Keratinocyte (primary cell): ENCODE measurements around the gene PWWP2A. TPM values are rescaled to one million over a fixed set of nuclear protein-coding genes. Genes with fewer than 3 reads are reported as not detected.

Source experiments
- DNase-seq: peaks from one replicate; pipeline ENCODE4 v3.0.0-alpha.2; 2011; ENCODE audit warnings: low read depth, missing footprints, low spot score
- FAIRE-seq: peaks from 2 replicates; lab custom pipeline; 2011; peaks lifted over from hg19 to GRCh38; lab: Jason Lieb, UNC
- H2AFZ ChIP-seq: 2 replicates; pipeline ENCODE4 v1.6.0; 2012; ENCODE audit warnings: low read length, control low read depth, inconsistent platforms; ENCODE audit not compliant: control insufficient read depth
- H3K27ac ChIP-seq: 2 replicates; pipeline ENCODE4 v1.5.1; 2011; ENCODE audit warnings: low read length; ENCODE audit not compliant: control insufficient read depth, insufficient read depth
- H3K27me3 ChIP-seq: 3 replicates; pipeline ENCODE4 v1.6.0; 2011; ENCODE audit warnings: low read length; ENCODE audit not compliant: control insufficient read depth, insufficient read depth; ENCODE audit errors: extremely low read depth
- H3K36me3 ChIP-seq, 2 experiments: 2 replicates in 1 of 2; 3 replicates in 1 of 2; pipeline ENCODE4 v1.5.1; 2011; ENCODE audit warnings: low read length in 2 of 2, mild to moderate bottlenecking in 1 of 2; ENCODE audit not compliant: control insufficient read depth in 2 of 2, insufficient read depth in 2 of 2; ENCODE audit errors: extremely low read depth in 1 of 2
- H3K4me1 ChIP-seq: 3 replicates; pipeline ENCODE4 v1.5.1; 2011; ENCODE audit warnings: low read length; ENCODE audit not compliant: control insufficient read depth, insufficient read depth; ENCODE audit errors: extremely low read depth
- H3K4me2 ChIP-seq: 3 replicates; pipeline ENCODE4 v1.6.0; 2011; ENCODE audit warnings: low read depth, low read length; ENCODE audit not compliant: control insufficient read depth, insufficient read depth; ENCODE audit errors: extremely low read depth
- H3K4me3 ChIP-seq, 3 experiments: fragments of 200-600 bp in 1 of 3; sonication (generic) in 1 of 3; 2 replicates in 2 of 3; 3 replicates in 1 of 3; pipeline ENCODE4 v1.5.1; 2011 to 2016; ENCODE audit warnings: low read length in 3 of 3, mild to moderate bottlenecking in 3 of 3, control low read depth in 2 of 3, inconsistent platforms in 1 of 3, low read depth in 1 of 3, mixed read lengths in 1 of 3, mixed run types in 1 of 3, moderate library complexity in 1 of 3; ENCODE audit not compliant: control insufficient read depth in 2 of 3, insufficient read depth in 2 of 3; ENCODE audit errors: extremely low read depth in 1 of 3
- H3K79me2 ChIP-seq: 2 replicates; pipeline ENCODE4 v1.6.0; 2012; ENCODE audit warnings: low read length; ENCODE audit not compliant: control insufficient read depth, insufficient read depth
- H3K9ac ChIP-seq: 3 replicates; pipeline ENCODE4 v1.6.0; 2011; ENCODE audit warnings: low read length; ENCODE audit not compliant: control insufficient read depth, insufficient read depth; ENCODE audit errors: extremely low read depth
- H3K9me1 ChIP-seq: 3 replicates; pipeline ENCODE4 v1.6.0; 2011; ENCODE audit warnings: low read length; ENCODE audit not compliant: control insufficient read depth, insufficient read depth; ENCODE audit errors: extremely low read depth
- H3K9me3 ChIP-seq: 2 replicates; pipeline ENCODE4 v1.5.1; 2012; ENCODE audit warnings: low read depth, low read length; ENCODE audit not compliant: control insufficient read depth
- H4K20me1 ChIP-seq: 3 replicates; pipeline ENCODE4 v1.6.0; 2011; ENCODE audit warnings: low read length; ENCODE audit not compliant: control insufficient read depth, insufficient read depth; ENCODE audit errors: extremely low read depth
- EZH2 ChIP-seq: IDR thresholded peaks from one replicate; pipeline ENCODE4 v1.6.1; 2012; ENCODE audit warnings: inconsistent platforms, mild to moderate bottlenecking, low read length, moderate library complexity
- dilution Hi-C: fragments of 300-500 bp; cut with MboI; formaldehyde crosslinking; loops from one replicate; pipeline ENCODE4 v1.7.0; 2020; ENCODE audit warnings: low sequenced_read_pairs; ENCODE audit not compliant: extremely low pct_ligation_motif_present
- polyA plus RNA-seq, 5 experiments: library from polyadenylated mRNA; depleted of rRNA in 3 of 5; stranded (reverse) in 3 of 5; stranded (forward) in 1 of 5; unstranded in 1 of 5; fragments of >200 nt; gene quantifications; 1 replicate in 1 of 5; 2 replicates in 3 of 5; 3 replicates in 1 of 5; pipeline versions ENCODE4 v1.2.1 to v1.2.3, GENCODE V29; 2011 to 2012; ENCODE audit warnings: missing spikeins in 2 of 5, low read depth in 1 of 5, low replicate concordance in 1 of 5
- TF ChIP-seq, protein P1 (sequence below), 3 experiments: IDR thresholded peaks in 1 of 3; conservative IDR thresholded peaks in 1 of 3; optimal IDR thresholded peaks in 1 of 3; 2 replicates in 2 of 3; 3 replicates in 1 of 3; pipeline versions ENCODE3 to v1.5.1; 2011; ENCODE audit warnings: low read length in 3 of 3, mild to moderate bottlenecking in 3 of 3, moderate library complexity in 2 of 3, control low read depth in 1 of 3, inconsistent platforms in 1 of 3; ENCODE audit not compliant: insufficient read depth in 2 of 3; ENCODE audit errors: extremely low read depth in 1 of 3

PWWP2A gene
- polyA plus RNA-seq, 1 donor (not counting 4 experiments of a cell fraction or from before 2014, with no cell fraction given), result 13.1 TPM

DNA sequence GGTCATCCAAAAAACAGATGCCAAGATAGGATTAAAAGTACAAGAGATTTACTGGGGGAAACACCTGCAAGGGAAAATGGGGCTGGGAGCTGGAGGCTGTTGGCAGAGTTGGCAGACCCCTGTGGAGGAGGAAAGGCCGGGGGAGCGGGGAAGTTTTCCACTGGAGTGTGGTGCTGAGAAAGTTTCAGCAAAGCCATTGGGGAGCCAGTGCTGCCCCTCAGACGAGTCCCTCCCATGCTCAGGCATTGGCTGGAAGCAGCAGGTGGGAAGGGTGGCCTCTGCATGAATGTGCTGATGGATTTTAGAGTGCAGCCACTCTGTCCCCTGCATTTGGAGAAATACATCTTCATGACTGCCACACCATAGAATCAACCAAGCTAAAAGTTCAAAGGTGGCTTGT is 57.5 kb downstream of the PWWP2A start:
- Histone ChIP-seq H3K4me1 (peaks cover 33% of the 10 kb centered on the region), H3K79me2 (no peaks in the 10 kb centered on the region), H3K9me3 (no peaks in the 10 kb centered on the region), H3K4me3 (no peak overlapping the region), H3K36me3 (peaks cover 0 to 7% of the 10 kb centered on the region in 2 experiments), H3K27me3 (no peaks in the 10 kb centered on the region), H4K20me1 (no peaks in the 10 kb centered on the region), H3K9me1 (no peaks in the 10 kb centered on the region), H3K9ac (no peak overlapping the region), H3K4me2 (no peak overlapping the region), H3K27ac (no peak overlapping the region), H2AFZ (no peak overlapping the region)
- FAIRE-seq, result no peak
- dilution Hi-C loops, result no loop called here
- no peak for TF ChIP-seq EZH2
- TF ChIP-seq, protein P1, sequence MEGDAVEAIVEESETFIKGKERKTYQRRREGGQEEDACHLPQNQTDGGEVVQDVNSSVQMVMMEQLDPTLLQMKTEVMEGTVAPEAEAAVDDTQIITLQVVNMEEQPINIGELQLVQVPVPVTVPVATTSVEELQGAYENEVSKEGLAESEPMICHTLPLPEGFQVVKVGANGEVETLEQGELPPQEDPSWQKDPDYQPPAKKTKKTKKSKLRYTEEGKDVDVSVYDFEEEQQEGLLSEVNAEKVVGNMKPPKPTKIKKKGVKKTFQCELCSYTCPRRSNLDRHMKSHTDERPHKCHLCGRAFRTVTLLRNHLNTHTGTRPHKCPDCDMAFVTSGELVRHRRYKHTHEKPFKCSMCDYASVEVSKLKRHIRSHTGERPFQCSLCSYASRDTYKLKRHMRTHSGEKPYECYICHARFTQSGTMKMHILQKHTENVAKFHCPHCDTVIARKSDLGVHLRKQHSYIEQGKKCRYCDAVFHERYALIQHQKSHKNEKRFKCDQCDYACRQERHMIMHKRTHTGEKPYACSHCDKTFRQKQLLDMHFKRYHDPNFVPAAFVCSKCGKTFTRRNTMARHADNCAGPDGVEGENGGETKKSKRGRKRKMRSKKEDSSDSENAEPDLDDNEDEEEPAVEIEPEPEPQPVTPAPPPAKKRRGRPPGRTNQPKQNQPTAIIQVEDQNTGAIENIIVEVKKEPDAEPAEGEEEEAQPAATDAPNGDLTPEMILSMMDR (optimal IDR thresholded peaks at IDR 0.05 in 1 of 3, IDR thresholded peaks at IDR 0.05 in 1 of 3, conservative IDR thresholded peaks at IDR 0.05 in 1 of 3; ENCODE audit: extremely low read depth in 1 of 3, insufficient read depth in 2 of 3, low read length in 3 of 3), result no peak
- DNase-seq, result no peak

DNA sequence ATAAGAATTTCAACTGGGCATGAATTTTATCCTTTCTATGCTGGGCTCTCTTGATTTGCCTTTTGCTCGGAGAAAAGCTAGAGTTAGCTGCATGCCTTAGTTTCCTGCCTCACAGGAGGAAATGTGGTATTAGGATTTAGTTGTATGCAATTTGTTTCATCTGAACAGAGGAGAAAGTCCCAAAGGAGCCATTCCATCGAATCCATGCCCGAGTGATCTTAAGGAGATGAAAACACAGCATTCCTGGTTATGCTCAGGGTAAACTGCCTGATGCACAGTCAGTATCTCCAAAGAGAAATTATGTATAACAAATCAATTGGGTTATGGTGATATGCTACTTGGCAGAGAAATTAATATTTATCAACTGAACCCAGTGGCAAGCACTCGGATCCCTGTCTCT is 59.2 kb downstream of the PWWP2A start:
- Histone ChIP-seq H3K79me2 (no peaks in the 10 kb centered on the region), H3K4me3 (no peak overlapping the region), H3K4me2 (no peak overlapping the region), H2AFZ (no peak overlapping the region), H3K9me1 (no peaks in the 10 kb centered on the region), H3K9ac (no peak overlapping the region), H3K9me3 (no peaks in the 10 kb centered on the region), H3K36me3 (peaks cover 0 to 10% of the 10 kb centered on the region in 2 experiments), H4K20me1 (no peaks in the 10 kb centered on the region), H3K27ac (no peak overlapping the region), H3K27me3 (no peaks in the 10 kb centered on the region), H3K4me1 (peaks cover 24% of the 10 kb centered on the region)
- FAIRE-seq, result no peak
- DNase-seq, result no peak
- no peak for TF ChIP-seq EZH2
- TF ChIP-seq, protein P1 (optimal IDR thresholded peaks at IDR 0.05 in 1 of 3, IDR thresholded peaks at IDR 0.05 in 1 of 3, conservative IDR thresholded peaks at IDR 0.05 in 1 of 3; ENCODE audit: extremely low read depth in 1 of 3, insufficient read depth in 2 of 3, low read length in 3 of 3), result no peak
- dilution Hi-C loops, result no loop called here
